PC-3 (cell line): Measurements from ENCODE around the gene RSAD2. TPM values are rescaled to one million over a fixed set of nuclear protein-coding genes. Genes with fewer than 3 reads are reported as not detected.

Experiments used
- ATAC-seq: fragments of 200-7000 bp; cut with Tn5 transposase; 2 replicates; pipeline ENCODE4 v1.9.1; 2020; ENCODE audit warnings: mild to moderate bottlenecking, moderate library complexity
- BruUV-seq: library from RNA; stranded (reverse); fragments of 400-500 nt; replicated peaks from 2 replicates; lab custom pipeline; 2021; lab: Mats Ljungman, UMichigan
- CTCF ChIA-PET: fragments of 300-600 bp; sonication (Branson Sonifier 250); formaldehyde crosslinking; loops from one replicate; lab custom pipeline; 2022; ENCODE audit warnings: antibody characterized with exemption; lab: Charles Lee
- POLR2A ChIA-PET: fragments of 300-600 bp; sonication (Branson Sonifier 250); formaldehyde crosslinking; loops from one replicate; lab custom pipeline; 2022; ENCODE audit warnings: antibody characterized with exemption; ENCODE audit not compliant: unreplicated experiment; lab: Charles Lee
- DNase-seq: peaks from one replicate; pipeline ENCODE4 v3.0.0-alpha.2; 2015
- H2AFZ ChIP-seq: fragments of 300-600 bp; sonication (generic); 2 replicates; pipeline ENCODE4 v1.6.0; 2016; ENCODE audit warnings: antibody characterized with exemption, low read length
- H3F3A ChIP-seq: fragments of 300-600 bp; sonication (generic); one replicate; pipeline ENCODE4 v1.6.0; 2017; ENCODE audit warnings: antibody characterized with exemption, low read length, control low read depth, mild to moderate bottlenecking; ENCODE audit not compliant: unreplicated experiment
- H3K27ac ChIP-seq: fragments of 300-600 bp; sonication (generic); 2 replicates; pipeline ENCODE4 v1.5.1; 2016; ENCODE audit warnings: mild to moderate bottlenecking, low read length
- H3K27me3 ChIP-seq: fragments of 300-600 bp; sonication (generic); 2 replicates; pipeline ENCODE4 v1.6.1; 2016; ENCODE audit warnings: low read length, mixed read lengths
- H3K36me3 ChIP-seq: fragments of 300-600 bp; sonication (generic); 2 replicates; pipeline ENCODE4 v1.6.1; 2016; ENCODE audit warnings: low read depth, mixed run types, low read length, mixed read lengths
- H3K4me1 ChIP-seq: fragments of 300-600 bp; sonication (generic); 2 replicates; pipeline ENCODE4 v1.5.1; 2016; ENCODE audit warnings: low read length; ENCODE audit not compliant: insufficient read depth
- H3K4me2 ChIP-seq: fragments of 300-600 bp; sonication (generic); 2 replicates; pipeline ENCODE4 v1.6.0; 2016; ENCODE audit warnings: low read length
- H3K4me3 ChIP-seq: fragments of 300-600 bp; sonication (generic); 2 replicates; pipeline ENCODE4 v1.5.1; 2016; ENCODE audit warnings: mild to moderate bottlenecking, low read length, mixed read lengths
- H3K79me2 ChIP-seq: fragments of 300-600 bp; sonication (generic); 2 replicates; pipeline ENCODE4 v1.6.1; 2017; ENCODE audit warnings: low read length, mixed read lengths
- H3K9ac ChIP-seq: fragments of 300-600 bp; sonication (generic); 2 replicates; pipeline ENCODE4 v1.6.0; 2016; ENCODE audit warnings: mild to moderate bottlenecking, low read length
- H3K9me2 ChIP-seq: fragments of 300-600 bp; sonication (generic); replicated peaks from 2 replicates; pipeline ENCODE4 v1.6.1; 2016; ENCODE audit warnings: mixed run types, low read length, mixed read lengths
- H3K9me3 ChIP-seq: fragments of 300-600 bp; sonication (generic); 2 replicates; pipeline ENCODE4 v1.6.1; 2016; ENCODE audit warnings: low read length, mixed read lengths
- H4K20me1 ChIP-seq: fragments of 300-600 bp; sonication (generic); 2 replicates; pipeline ENCODE4 v1.6.1; 2016; ENCODE audit warnings: low read length, mixed read lengths
- CTCF ChIP-seq: fragments of 300-600 bp; sonication (generic); conservative IDR thresholded peaks from 2 replicates; pipeline ENCODE4 v1.5.1; 2017; ENCODE audit warnings: antibody characterized with exemption, low read depth, mild to moderate bottlenecking, low read length
- EZH2 ChIP-seq: fragments of 300-600 bp; sonication (generic); IDR thresholded peaks from one replicate; pipeline ENCODE4 v1.6.1; 2017; ENCODE audit warnings: antibody characterized with exemption, mild to moderate bottlenecking, low read length; ENCODE audit not compliant: unreplicated experiment
- EZH2phosphoT487 ChIP-seq: fragments of 300-600 bp; sonication (generic); IDR thresholded peaks from 2 replicates; pipeline ENCODE4 v1.6.1; 2018; ENCODE audit warnings: mild to moderate bottlenecking, antibody characterized with exemption, low read length, borderline replicate concordance
- intact Hi-C: fragments of 100-400 bp; cut with micrococcal nuclease; formaldehyde crosslinking; loops from 2 replicates; pipeline ENCODE4 v1.9.0; 2023
- total RNA-seq: library from RNA; depleted of rRNA; stranded (reverse); fragments of >200 nt; gene quantifications from 2 replicates; pipeline ENCODE4 v1.2.3, GENCODE V29; 2014

The RSAD2 gene
- total RNA-seq, 1 experiment from 2014 or later, result 2.1 TPM

GRCh38 chr2:6905668-6906067 is 28.1 kb downstream of the RSAD2 start:
- no TSS peak for BruUV-seq
- H3K4me2 ChIP-seq, result no peak overlapping the region
- ChIA-PET CTCF (interaction anchor here (0.7 to 1.1 kb wide), 2 partner anchors 17 to 102 kb away, joined by 3 to 7 read pairs; no protein-coding TSS in a partner anchor), POLR2A (no interaction called here)
- no peak overlapping the region for H3K27ac ChIP-seq
- ATAC-seq (no peak), DNase-seq (no peak)
- TF ChIP-seq EZH2 (no peak), EZH2phosphoT487 (no peak), CTCF (no peak)
- H3K9me2 ChIP-seq, result no peaks in the 10 kb centered on the region
- no peaks in the 10 kb centered on the region for H3F3A ChIP-seq
- H3K4me1 ChIP-seq, result no peaks in the 10 kb centered on the region
- no peaks in the 10 kb centered on the region for H3K79me2 ChIP-seq
- no peak overlapping the region for H2AFZ ChIP-seq
- no peaks in the 10 kb centered on the region for H3K27me3 ChIP-seq
- intact Hi-C loops, result no loop called here
- H3K4me3 ChIP-seq, result no peak overlapping the region
- no peak overlapping the region for H3K9ac ChIP-seq
- H3K36me3 ChIP-seq, result no peaks in the 10 kb centered on the region
- H3K9me3 ChIP-seq, result no peaks in the 10 kb centered on the region
- no peaks in the 10 kb centered on the region for H4K20me1 ChIP-seq

GRCh38 chr2:6906165-6906741 is 28.7 kb downstream of the RSAD2 start:
- DNase-seq, result no peak
- intact Hi-C loops, result no loop called here
- peak; percentile 51; the same call in 1 of the 2 replicates for ATAC-seq

More at GRCh38 chr2:6906165-6906741, 28.7 kb downstream of the RSAD2 start:
- no peaks in the 10 kb centered on the region for H3K36me3 ChIP-seq
- POLR2A ChIA-PET, result no interaction called here
- no peak overlapping the region for H3K27ac ChIP-seq
- CTCF ChIA-PET, result interaction anchor here (1.1 kb wide), 1 partner anchor 16 kb away, joined by 7 read pairs; no protein-coding TSS in a partner anchor
- no peaks in the 10 kb centered on the region for H4K20me1 ChIP-seq
- H3K4me1 ChIP-seq, result no peaks in the 10 kb centered on the region
- H3K4me3 ChIP-seq, result no peak overlapping the region
- H3K79me2 ChIP-seq, result no peaks in the 10 kb centered on the region
- TF ChIP-seq CTCF (no peak), EZH2phosphoT487 (no peak), EZH2 (no peak)
- no peak overlapping the region for H3K9ac ChIP-seq
- H3K4me2 ChIP-seq, result no peak overlapping the region
- H3F3A ChIP-seq, result no peaks in the 10 kb centered on the region
- H3K9me3 ChIP-seq, result no peaks in the 10 kb centered on the region
- H3K9me2 ChIP-seq, result no peaks in the 10 kb centered on the region
- no peaks in the 10 kb centered on the region for H3K27me3 ChIP-seq
- H2AFZ ChIP-seq, result no peak overlapping the region
- BruUV-seq, result no TSS peak
